ENCODE data around the gene TMEM107. TPM values are rescaled to one million over a fixed set of nuclear protein-coding genes. Genes with fewer than 3 reads are reported as not detected.

The TMEM107 gene
- total RNA-seq, 1 experiment from 2014 or later: 13.5 TPM

- no peak for DNase-seq
- CTCF ChIA-PET: no interaction called here
- no peak for TF ChIP-seq CTCF (IDR thresholded peaks at IDR 0.05; ENCODE audit: unreplicated experiment)
- intact Hi-C loops (cut with micrococcal nuclease; ENCODE audit: unreplicated experiment): no loop called here
- Mint-ChIP-seq H3K27me3 (ENCODE audit: unreplicated experiment) (no peaks in the 10 kb centered on the region), H3K4me3 (ENCODE audit: low read depth, unreplicated experiment) (no peak overlapping the region), H3K27ac (ENCODE audit: unreplicated experiment) (no peak overlapping the region), H3K4me1 (ENCODE audit: low read depth, unreplicated experiment) (no peaks in the 10 kb centered on the region), H3K9me3 (ENCODE audit: low read depth, unreplicated experiment) (no peaks in the 10 kb centered on the region), H3K36me3 (ENCODE audit: insufficient read depth, unreplicated experiment) (peaks cover 32% of the 10 kb centered on the region)
- no TSS peak for BruUV-seq (replicated peaks)
Observed at GRCh38 chr17:8147805-8148404, 28.3 kb downstream of the TMEM107 start.

DNA sequence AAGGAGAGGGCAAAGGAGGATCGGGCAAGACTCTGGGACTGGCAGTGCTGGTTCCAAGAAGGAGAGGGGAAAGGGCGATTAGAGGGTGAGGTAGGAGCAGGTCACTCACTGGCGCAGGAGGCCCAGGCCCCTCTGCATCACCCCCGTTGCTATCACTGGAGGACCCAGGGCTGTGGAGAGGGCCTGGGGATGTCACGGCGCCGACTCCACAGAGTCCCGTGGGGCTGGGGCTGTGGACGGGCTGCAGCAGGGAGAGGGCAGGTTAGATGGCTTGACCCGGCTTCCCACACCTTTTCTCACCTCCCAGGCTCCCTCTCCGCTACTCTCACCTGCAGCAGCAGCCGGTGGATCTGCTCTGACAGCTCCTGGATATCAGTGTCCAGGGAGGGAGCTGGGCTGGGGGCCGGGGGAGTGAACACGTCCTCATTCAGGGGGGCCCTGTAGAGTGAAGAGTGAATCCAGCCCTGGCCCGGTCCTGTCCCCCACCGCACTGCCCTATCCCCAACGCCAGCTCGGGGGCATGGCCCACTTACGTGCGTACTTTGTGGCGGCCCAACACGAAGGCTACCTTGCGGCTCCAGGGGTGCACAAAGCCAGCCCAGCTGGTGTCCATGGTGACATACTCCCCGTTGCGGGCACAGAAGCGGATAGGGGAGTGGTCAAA is 28.9 kb downstream of the TMEM107 start:
- intact Hi-C loops (cut with micrococcal nuclease; ENCODE audit: unreplicated experiment): no loop called here
- Mint-ChIP-seq H3K4me3 (ENCODE audit: low read depth, unreplicated experiment) (no peak overlapping the region), H3K9me3 (ENCODE audit: low read depth, unreplicated experiment) (no peaks in the 10 kb centered on the region), H3K27ac (ENCODE audit: unreplicated experiment) (no peak overlapping the region), H3K4me1 (ENCODE audit: low read depth, unreplicated experiment) (no peaks in the 10 kb centered on the region), H3K27me3 (ENCODE audit: unreplicated experiment) (no peaks in the 10 kb centered on the region), H3K36me3 (ENCODE audit: insufficient read depth, unreplicated experiment) (peaks cover 32% of the 10 kb centered on the region)
- BruUV-seq (replicated peaks): no TSS peak
- no peak for DNase-seq
- CTCF ChIA-PET: no interaction called here
- TF ChIP-seq CTCF (IDR thresholded peaks at IDR 0.05; ENCODE audit: unreplicated experiment): no peak

DNA sequence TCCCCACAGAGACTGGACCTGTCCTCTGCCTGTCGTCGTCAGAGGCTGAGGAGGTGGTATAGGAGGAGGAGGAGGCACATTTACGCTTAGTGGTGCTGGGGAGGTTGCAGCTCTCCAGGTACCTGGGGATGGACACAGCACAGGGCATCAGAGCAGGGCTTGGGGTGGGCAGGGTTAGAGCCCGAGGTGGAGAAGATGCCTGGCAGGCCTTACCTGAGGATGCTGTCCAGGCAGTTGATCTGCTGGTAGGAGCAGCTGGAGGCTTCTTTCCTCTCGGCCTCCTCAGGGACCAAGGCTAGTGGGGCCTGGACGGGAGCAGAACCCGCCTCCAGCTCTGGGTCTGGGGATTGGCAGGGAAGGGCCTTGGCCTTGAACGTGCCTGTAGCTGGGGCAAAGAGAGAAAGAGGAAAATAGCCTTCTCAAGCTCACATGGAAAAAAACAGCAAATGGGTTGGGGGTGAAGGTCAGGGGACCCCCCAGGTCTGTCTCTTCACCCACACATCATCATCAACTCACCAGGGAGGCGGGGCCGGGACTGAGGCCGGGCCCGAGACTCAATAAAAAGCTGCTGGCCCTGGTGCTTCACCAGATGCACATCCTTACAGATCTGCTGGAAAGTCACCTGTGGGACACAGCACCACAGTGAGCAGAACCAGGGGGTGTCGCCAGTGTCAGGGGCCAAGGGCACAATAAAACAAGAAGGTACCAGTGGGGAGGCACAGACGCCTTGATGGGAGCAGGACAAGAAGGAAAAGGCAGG is 29.6 kb downstream of the TMEM107 start:
- TF ChIP-seq CTCF (IDR thresholded peaks at IDR 0.05; ENCODE audit: unreplicated experiment): no peak
- intact Hi-C loops (cut with micrococcal nuclease; ENCODE audit: unreplicated experiment): no loop called here
- H3K27me3 Mint-ChIP-seq (ENCODE audit: unreplicated experiment): no peaks in the 10 kb centered on the region
- H3K27ac Mint-ChIP-seq (ENCODE audit: unreplicated experiment): no peak overlapping the region
- H3K36me3 Mint-ChIP-seq (ENCODE audit: insufficient read depth, unreplicated experiment): peaks cover 32% of the 10 kb centered on the region
- H3K4me3 Mint-ChIP-seq (ENCODE audit: low read depth, unreplicated experiment): no peak overlapping the region
- H3K9me3 Mint-ChIP-seq (ENCODE audit: low read depth, unreplicated experiment): no peaks in the 10 kb centered on the region
- no peaks in the 10 kb centered on the region for H3K4me1 Mint-ChIP-seq (ENCODE audit: low read depth, unreplicated experiment)
- CTCF ChIA-PET: no interaction called here
- no peak for DNase-seq
- no TSS peak for BruUV-seq (replicated peaks)

DNA sequence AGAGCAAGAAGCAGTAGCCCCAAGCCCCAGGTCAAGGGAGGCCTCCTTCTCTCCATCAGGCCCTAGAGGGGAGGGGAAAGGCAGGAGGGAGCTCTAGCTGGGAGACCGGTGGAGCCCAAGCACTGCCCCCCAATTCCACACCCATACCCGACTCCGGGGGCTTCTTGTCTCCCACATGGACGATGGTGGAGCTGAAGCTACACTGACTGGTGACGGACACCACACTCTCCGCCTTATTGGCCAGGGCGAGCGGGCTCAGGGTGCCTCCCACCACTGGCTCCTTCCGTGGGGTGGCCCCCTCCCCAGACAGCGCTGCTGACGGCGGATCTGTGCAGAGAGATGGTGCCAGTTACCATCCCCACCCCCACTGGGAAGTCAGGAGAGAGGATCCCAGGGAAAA is 30.4 kb downstream of the TMEM107 start:
- DNase-seq: no peak
- Mint-ChIP-seq H3K36me3 (ENCODE audit: insufficient read depth, unreplicated experiment) (peaks cover 32% of the 10 kb centered on the region), H3K4me1 (ENCODE audit: low read depth, unreplicated experiment) (no peaks in the 10 kb centered on the region), H3K27me3 (ENCODE audit: unreplicated experiment) (no peaks in the 10 kb centered on the region), H3K27ac (ENCODE audit: unreplicated experiment) (no peak overlapping the region), H3K4me3 (ENCODE audit: low read depth, unreplicated experiment) (no peak overlapping the region), H3K9me3 (ENCODE audit: low read depth, unreplicated experiment) (no peaks in the 10 kb centered on the region)
- CTCF ChIA-PET: no interaction called here
- TF ChIP-seq CTCF (IDR thresholded peaks at IDR 0.05; ENCODE audit: unreplicated experiment): no peak
- intact Hi-C loops (cut with micrococcal nuclease; ENCODE audit: unreplicated experiment): no loop called here
- BruUV-seq (replicated peaks): no TSS peak

All from Calu3 (cell line).